ENCODE data around the gene FAM156A.
"Not testable (repeated sequence)": the region's sequence is repeated elsewhere in the genome, so short reads cannot be mapped to it uniquely, and the experiment has no call there.

FAM156A gene, protein sequence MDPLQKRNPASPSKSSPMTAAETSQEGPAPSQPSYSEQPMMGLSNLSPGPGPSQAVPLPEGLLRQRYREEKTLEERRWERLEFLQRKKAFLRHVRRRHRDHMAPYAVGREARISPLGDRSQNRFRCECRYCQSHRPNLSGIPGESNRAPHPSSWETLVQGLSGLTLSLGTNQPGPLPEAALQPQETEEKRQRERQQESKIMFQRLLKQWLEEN

DNA sequence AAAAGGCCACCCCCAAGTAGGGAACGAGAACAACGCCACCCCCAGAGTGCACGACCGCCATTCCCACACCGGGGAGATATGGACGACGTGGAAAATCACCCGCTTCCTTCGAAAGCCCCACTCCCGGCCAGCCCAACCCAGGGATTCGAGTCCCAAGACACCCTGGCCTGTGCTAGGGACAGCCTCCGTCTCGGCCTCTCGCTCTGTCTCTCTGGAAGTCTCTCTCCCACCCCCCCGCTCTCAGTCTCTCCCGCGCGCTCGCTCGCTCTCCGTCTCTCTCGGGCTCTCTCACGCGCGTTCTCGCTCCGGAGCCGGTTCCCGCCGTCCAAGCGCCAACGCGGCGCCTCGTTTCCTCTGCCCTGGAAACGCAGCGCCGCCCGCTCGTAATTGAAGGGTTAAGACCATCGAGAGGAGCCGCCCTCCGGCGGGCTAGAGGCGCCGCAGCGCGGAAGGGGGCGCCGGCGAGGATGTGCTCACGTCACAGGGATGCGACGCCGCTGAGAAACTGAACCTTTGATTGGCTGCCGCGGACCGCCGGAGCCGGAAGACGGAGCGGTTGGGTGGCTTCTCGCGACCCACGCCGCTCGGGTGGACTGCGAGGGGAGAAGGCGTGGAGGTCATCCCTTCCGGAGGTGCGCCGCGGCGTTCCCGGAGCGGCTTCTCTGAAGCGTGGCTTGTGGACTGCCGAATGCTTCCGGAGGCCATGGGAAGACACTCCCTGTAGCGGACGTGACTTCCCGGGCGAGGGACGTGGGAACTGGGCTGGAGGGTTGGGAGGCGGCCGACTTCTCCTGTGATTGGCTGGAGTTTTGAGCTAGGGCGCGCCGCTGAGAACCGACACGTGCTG lies at the start of gene FAM156A:
Gene FAM156A, minus strand, starts transcription at position 406 of the 847 bp plus-strand sequence. CDS start 9,930 bp downstream, outside the sequence.
- not testable (repeated sequence) for DNase-seq

DNA sequence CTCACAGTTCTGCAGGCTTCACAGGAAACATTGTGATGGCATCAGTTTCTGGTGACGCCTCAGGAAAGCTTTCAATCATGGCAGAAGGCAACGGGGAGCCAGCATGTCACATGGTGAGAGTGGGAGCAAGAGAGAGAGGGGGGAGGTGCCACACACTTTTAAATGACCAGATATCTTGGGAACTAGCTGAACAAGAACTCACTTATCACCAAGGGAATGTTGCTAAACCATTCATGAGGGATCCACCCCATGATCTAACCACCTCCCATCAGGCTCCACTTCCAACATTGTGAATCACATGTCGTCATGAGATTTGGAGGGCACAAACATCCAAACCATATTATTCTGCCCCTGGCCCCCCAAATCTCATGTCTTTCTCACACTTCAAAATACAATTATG lies 47.0 kb upstream of the FAM156A start:
- DNase-seq: no peak

DNA sequence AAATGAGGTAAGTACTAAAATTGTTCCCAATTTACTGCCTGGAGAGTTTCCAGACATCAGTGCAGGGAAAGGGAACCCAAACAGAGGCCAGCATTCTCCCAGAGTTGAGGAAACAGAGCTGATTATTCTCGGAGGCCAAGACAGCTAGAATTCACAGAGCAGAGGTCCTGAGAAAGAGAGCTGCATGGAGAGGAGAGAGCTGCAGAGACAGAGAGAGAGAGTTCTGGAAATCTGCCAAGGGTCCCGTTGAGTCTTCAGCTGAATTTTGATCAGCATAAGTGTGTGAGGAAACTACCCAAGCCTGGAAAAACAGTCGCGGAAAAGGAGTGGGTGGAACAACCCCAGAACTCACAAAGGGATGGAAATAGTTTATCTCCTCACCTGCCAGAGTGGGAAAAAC lies 46.5 kb upstream of the FAM156A start:
- peak; percentile 24 for DNase-seq

- DNase-seq: peak; percentile 24
Observed at GRCh38 chrX:53004038-53004437, 45.7 kb upstream of the FAM156A start.

GRCh38 chrX:53003111-53003510 lies 44.8 kb upstream of the FAM156A start:
- DNase-seq: no peak

DNA sequence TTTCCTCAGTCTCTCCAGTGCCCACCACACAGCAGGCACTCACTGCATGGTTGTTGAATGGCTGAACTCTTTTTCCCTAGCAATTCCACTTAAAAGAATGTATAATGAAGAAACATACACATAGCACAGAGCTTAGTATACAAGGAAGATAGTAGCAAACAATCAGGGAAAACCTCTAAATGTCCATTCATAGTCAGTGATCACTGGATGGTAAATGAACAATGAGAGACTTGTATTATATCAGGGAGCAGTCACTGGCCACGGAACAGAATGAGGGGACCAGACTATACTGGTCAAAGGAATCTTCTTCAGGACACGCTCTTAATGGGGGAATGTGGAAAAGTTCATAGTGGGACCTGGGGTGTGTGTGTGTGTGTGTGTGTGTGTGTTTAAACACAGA lies 43.6 kb upstream of the FAM156A start:
- DNase-seq: no peak

- peak; percentile 24 for DNase-seq
Observed at GRCh38 chrX:53000447-53001135, 42.3 kb upstream of the FAM156A start.

GRCh38 chrX:52995987-52996331 lies 37.6 kb upstream of the FAM156A start:
- DNase-seq: no peak

- peak; percentile 97 for DNase-seq
Observed at GRCh38 chrX:52995135-52995986, 37.0 kb upstream of the FAM156A start.

DNA sequence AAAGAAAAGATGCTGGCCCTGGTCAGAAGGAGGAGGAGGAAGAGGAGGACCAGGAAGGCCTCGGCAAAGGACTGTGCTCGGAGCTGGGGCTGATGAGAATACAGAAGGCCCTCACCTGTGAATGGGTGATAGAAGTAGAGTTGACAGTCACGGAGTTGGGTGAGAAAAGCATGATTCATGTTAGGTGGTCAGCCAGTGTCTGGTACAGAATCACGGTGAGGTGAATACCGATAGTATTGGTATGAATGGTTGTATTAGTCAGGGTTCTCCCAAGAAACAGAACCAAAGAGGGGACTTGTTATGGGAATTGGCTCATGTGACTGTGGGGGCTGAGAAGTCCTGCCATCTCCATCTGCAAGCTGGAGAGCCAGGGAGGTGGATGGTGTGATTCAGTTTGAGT lies 32.5 kb upstream of the FAM156A start:
- no peak for DNase-seq

GRCh38 chrX:52990011-52990631 lies 31.8 kb upstream of the FAM156A start:
- DNase-seq: peak; percentile 66

GRCh38 chrX:52988985-52989917 lies 30.9 kb upstream of the FAM156A start:
- no peak for DNase-seq

- DNase-seq: peak; percentile 46
Observed at GRCh38 chrX:52983321-52984000, 25.1 kb upstream of the FAM156A start.

DNA sequence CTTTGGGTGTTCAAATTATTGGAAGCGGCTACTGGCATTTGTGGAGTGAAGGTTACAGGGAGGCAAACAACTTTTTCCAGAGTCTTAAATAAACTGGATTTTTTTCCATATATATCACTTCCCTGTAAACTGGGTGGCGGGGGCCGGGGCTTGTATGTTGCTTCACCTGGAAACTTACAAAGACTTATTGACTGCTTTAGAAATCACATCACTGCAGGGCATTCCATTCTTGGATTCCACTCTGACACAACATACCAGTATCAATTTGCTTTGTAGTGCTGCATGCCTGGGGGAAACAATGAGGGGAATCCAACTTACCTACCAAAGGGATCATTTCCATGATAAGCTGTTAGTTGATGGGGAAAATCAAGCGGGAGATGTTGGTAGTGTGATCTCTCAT lies 21.7 kb upstream of the FAM156A start:
- no peak for DNase-seq

- DNase-seq: no peak
Observed at GRCh38 chrX:52979568-52979967, 21.2 kb upstream of the FAM156A start.

GRCh38 chrX:52977953-52978352 lies 19.6 kb upstream of the FAM156A start:
- DNase-seq: no peak

DNA sequence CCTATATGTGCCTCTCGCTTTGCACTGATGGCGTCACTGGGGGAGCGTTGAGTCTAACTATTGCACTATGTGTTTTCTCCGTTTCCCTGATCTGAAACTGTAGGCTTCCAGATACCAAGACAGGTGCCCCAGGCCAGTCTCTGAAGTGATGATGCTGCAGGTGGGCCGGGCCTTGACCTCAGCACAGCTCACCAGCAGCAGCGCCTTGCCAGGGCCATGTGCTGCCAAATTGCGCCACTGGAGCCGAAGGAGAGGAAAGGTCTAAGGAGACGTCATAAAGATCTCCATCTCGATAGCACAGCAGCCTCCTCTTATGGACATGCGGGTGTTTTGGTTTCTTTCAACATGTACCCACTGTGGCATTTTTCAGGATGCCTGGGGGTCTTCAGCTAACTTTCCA lies 17.3 kb upstream of the FAM156A start:
- not testable (repeated sequence) for DNase-seq

DNA sequence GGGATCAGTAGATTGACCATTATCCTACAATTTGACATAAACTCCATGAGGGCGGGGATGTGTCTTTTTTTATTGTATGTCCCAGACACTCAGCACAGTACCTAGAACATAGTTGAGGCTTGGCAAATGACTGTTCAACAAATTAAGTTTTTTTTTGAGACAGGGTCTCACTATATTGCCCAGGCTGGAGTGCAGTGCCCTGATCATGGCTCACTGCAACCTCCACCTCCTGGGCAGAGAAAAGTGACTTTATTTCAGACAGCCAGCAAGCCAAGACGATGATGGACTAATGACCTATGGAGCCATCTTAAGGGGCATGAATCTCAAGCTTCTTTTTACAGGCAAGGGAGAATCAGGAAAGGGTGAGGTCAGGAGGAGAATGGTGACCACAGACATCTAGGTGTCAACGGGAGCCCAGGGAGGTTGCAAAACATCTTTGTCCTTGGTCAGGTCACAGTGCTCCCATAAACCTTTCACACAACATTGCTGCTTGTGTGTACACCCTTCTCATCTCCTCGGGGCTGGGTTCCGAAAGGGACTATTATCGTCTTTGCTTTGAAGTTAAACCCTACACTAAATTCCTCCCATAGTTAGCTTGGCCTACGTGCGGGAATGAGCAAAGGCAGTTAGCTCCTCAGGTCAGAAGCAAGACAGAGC lies 16.1 kb upstream of the FAM156A start:
- not testable (repeated sequence) for DNase-seq

GRCh38 chrX:52967922-52968321 lies 9.6 kb upstream of the FAM156A start:
- not testable (repeated sequence) for DNase-seq

All from eye (tissue), 1 donor.